NCI-H69 (cell line): ENCODE data around the gene RASSF5.
"Not testable (repeated sequence)": the region's sequence is repeated elsewhere in the genome, so short reads cannot be mapped to it uniquely, and the experiment has no call there.

Experiments used
- DNase-seq: peaks from one replicate; lab custom pipeline; 2025; lab: John Stamatoyannopoulos, UW

RASSF5 gene

GRCh38 chr1:206586501-206587445 is 79.4 kb downstream of the RASSF5 start:
- DNase-seq: no peak

GRCh38 chr1:206587904-206588303 is 80.6 kb downstream of the RASSF5 start:
- DNase-seq: no peak

- DNase-seq: no peak
Observed at GRCh38 chr1:206588492-206588891, 81.2 kb downstream of the RASSF5 start.

- DNase-seq: no peak
Observed at GRCh38 chr1:206589206-206589605, 81.9 kb downstream of the RASSF5 start.

- DNase-seq: no peak
Observed at GRCh38 chr1:206590025-206590758, 82.9 kb downstream of the RASSF5 start.

- no peak for DNase-seq
Observed at GRCh38 chr1:206591226-206591625, 83.9 kb downstream of the RASSF5 start.

GRCh38 chr1:206591696-206592095 is 84.4 kb downstream of the RASSF5 start:
- DNase-seq: no peak

- no peak for DNase-seq
Observed at GRCh38 chr1:206593351-206593925, 86.1 kb downstream of the RASSF5 start.

- DNase-seq: no peak
Observed at GRCh38 chr1:206595581-206596318, 88.4 kb downstream of the RASSF5 start.

GRCh38 chr1:206596319-206596666 is 89.0 kb downstream of the RASSF5 start:
- no peak for DNase-seq

GRCh38 chr1:206600527-206600926 is 93.2 kb downstream of the RASSF5 start:
- DNase-seq: no peak

- DNase-seq: no peak
Observed at GRCh38 chr1:206604861-206605260, 97.5 kb downstream of the RASSF5 start.

- DNase-seq: peak; percentile 43
Observed at GRCh38 chr1:206606867-206607266, 99.5 kb downstream of the RASSF5 start.

GRCh38 chr1:206608108-206608698 is 100.9 kb downstream of the RASSF5 start:
- peak; percentile 44 for DNase-seq

- no peak for DNase-seq
Observed at GRCh38 chr1:206609229-206609991, 102.1 kb downstream of the RASSF5 start.

- peak; percentile 97 for DNase-seq
Observed at GRCh38 chr1:206612129-206612876, 105.0 kb downstream of the RASSF5 start, which contains the start of gene EIF2D. Gene EIF2D (minus strand): TSS chr1:206612465. CDS start chr1:206612342, 123 bp downstream.

- DNase-seq: not testable (repeated sequence)
Observed at GRCh38 chr1:206626396-206626795, 119.1 kb downstream of the RASSF5 start.

- no peak for DNase-seq
Observed at GRCh38 chr1:206628916-206629315, 121.6 kb downstream of the RASSF5 start.

GRCh38 chr1:206631085-206631509 is 123.8 kb downstream of the RASSF5 start:
- peak; percentile 97 for DNase-seq

GRCh38 chr1:206633708-206634121 is 126.4 kb downstream of the RASSF5 start:
- no peak for DNase-seq
